Sigmoid colon (tissue), 4 donors: Measurements from ENCODE around the gene CXCL11.

Source experiments
- CTCF ChIP-seq, 4 experiments: fragments of 450-650 bp in 3 of 4; fragments of 200-600 bp in 1 of 4; IDR thresholded peaks; one replicate each; pipeline ENCODE4 v1.5.1; 2016 to 2019; ENCODE audit warnings: antibody characterized with exemption in 4 of 4, mild to moderate bottlenecking in 3 of 4, moderate library complexity in 2 of 4
- EP300 ChIP-seq, 4 donors: sonication (generic); formaldehyde crosslinking; IDR thresholded peaks; one replicate each; pipeline ENCODE4 v1.6.1; 2017; ENCODE audit warnings: antibody characterized with exemption in 4 of 4
- POLR2A ChIP-seq, 2 donors: fragments of 450-650 bp; IDR thresholded peaks; one replicate each; pipeline ENCODE4 v1.6.1; 2016; ENCODE audit warnings: antibody characterized with exemption in 2 of 2, mild to moderate bottlenecking in 2 of 2, moderate library complexity in 2 of 2
- POLR2AphosphoS5 ChIP-seq, 4 donors: sonication (generic); formaldehyde crosslinking; IDR thresholded peaks; one replicate each; pipeline ENCODE4 v1.6.1; 2017; ENCODE audit warnings: antibody characterized with exemption in 4 of 4

- TF ChIP-seq EP300 (IDR thresholded peaks at IDR 0.05) (no peak), CTCF (IDR thresholded peaks at IDR 0.05) (no peak), POLR2A (IDR thresholded peaks at IDR 0.05) (no peak), POLR2AphosphoS5 (IDR thresholded peaks at IDR 0.05) (no peak)
Measured at GRCh38 chr4:76017056-76017686, 18.7 kb downstream of the CXCL11 start.
